NT2/D1 (cell line): ENCODE data around the gene CIBAR2.

ENCODE experiments used
- SUZ12 ChIP-seq: IDR thresholded peaks from 2 replicates; pipeline ENCODE4 v1.6.1; 2011; ENCODE audit not compliant: insufficient read length, insufficient read depth; ENCODE audit errors: extremely low read depth
- YY1 ChIP-seq: IDR thresholded peaks from 2 replicates; pipeline ENCODE4 v1.6.1; 2011; ENCODE audit not compliant: insufficient read length, insufficient read depth
- ZNF274 ChIP-seq: IDR thresholded peaks from 2 replicates; pipeline ENCODE4 v1.6.1; 2011; ENCODE audit warnings: mild to moderate bottlenecking, low read depth, low read length

DNA sequence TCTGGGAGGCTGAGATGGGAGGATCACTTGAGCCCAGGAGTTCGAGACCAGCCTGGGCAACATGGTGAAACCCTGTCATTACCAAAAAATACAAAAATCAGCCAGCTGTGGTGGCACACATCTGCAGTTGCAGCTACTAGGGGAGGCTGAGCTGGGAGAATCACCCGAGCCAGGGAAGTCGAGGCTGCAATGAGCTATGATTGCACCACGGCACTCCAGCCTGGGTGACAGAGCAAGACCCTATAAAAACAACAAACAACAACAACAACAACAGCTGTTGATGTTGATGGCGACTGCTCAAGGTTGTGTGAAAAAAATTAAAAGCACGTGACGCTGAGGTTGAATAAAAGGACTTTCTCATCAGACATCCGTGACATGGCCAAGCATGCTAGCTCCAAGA, 40.8 kb upstream of the CIBAR2 start:
- TF ChIP-seq ZNF274 (no peak), YY1 (no peak), SUZ12 (no peak)
